NCI-H345 treated with DMSO at 0.1 percent for 48 hours (cell line): ENCODE data around the gene RBM26.

Experiments used
- DNase-seq: peaks from one replicate; lab custom pipeline; 2025; ENCODE audit not compliant: unreplicated experiment; lab: John Stamatoyannopoulos, UW

Gene RBM26

GRCh38 chr13:79405831-79406596, at the start of gene RBM26:
Gene RBM26, minus strand, starts transcription at chr13:79406255. Its CDS starts 481 bp downstream, at chr13:79405774.
- peak; percentile 86 for DNase-seq

DNA sequence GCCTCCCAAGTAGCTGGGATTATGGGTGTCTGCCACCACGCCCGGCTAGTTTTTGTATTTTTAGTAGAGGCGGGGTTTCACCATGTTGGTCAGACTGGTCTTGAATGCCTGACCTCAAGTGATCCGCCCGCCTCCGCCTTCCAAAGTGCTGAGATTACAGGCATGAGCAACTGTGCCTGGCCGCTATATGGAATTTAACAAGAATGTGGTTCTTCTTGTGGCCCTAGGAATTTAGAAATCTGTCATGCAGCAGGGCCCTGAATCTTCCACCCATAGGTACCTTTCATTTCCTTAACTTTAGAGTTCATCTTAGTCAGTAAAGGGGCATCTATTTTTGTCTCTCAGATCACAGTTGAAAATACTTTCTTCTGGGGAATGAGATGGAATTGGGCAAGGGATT, 49.3 kb upstream of the RBM26 start:
- DNase-seq: no peak

GRCh38 chr13:79452239-79452913, 46.3 kb upstream of the RBM26 start:
- no peak for DNase-seq

GRCh38 chr13:79451500-79451962, 45.5 kb upstream of the RBM26 start:
- DNase-seq: no peak

DNA sequence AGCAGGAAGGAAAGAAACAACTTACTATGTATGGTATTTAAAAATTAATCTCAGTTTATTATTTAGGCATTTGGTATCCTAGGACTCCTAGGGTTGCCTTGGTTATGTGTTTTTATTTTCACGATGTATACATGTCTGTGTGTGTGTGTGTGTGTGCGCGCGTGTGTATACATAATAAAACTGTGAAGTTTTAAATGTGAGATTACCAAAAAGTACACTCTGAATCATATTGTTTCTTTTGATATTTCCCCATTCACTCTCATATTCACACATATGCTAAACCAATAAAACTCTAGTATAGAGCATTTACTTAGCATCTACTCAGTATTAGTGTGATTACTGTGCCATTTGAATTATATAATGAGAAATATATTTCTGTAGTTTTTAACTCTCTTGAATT, 44.1 kb upstream of the RBM26 start:
- DNase-seq: no peak

DNA sequence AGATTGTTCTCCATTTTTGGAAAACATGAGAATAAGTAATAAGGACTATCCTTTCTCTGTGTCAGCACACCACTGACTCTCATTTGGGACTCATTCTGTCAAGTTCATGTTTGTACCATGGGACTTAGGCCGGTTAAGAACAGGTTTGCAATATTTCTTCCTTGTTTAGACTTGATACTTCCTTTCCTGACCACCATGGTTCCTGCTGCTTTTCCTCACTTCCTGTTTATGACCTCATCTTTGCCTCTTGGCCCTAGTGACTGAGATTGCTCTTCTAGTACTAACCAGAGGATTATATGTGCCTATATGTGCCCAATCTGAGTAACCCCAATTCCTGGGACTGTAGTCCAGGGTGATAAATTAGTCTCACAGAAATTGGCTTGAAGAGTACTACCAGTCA, 42.4 kb upstream of the RBM26 start:
- DNase-seq: no peak

- no peak for DNase-seq
Measured at GRCh38 chr13:79447741-79448140, 41.7 kb upstream of the RBM26 start.

- DNase-seq: no peak
Measured at GRCh38 chr13:79447141-79447540, 41.1 kb upstream of the RBM26 start.

DNA sequence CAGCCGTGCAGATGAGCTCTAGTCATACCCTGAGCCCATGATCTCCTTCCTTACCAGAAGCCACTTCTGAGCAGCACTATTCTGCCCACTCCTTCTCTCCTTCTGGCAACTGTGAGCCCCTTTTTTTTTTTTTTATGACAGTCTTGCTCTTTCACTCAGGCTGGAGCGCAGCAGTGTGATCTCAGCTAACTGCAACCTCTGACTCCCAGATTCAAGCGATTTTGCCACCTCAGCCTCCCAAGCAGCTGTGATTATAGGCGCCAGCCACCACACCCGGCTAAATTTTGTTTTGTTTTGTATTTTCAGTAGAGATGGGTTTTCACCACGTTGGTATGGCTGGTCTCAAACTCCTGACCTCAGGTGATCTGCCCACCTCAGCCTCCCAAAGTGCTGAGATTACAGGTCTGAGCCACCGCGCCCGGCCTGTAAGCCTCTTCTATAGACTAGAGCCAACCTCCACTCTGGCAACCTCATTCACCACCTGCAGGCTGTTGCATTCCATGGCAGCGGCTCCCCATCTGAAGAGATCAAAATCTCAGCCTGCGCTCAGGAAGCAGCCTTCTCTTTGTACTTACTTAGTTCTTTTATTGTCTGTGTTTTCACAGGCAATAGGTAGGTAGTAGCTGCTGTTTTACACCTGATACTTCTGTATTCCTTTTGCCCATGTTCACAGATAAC, 40.1 kb upstream of the RBM26 start:
- DNase-seq: no peak

- DNase-seq: no peak
Measured at GRCh38 chr13:79442706-79443105, 36.7 kb upstream of the RBM26 start.

DNA sequence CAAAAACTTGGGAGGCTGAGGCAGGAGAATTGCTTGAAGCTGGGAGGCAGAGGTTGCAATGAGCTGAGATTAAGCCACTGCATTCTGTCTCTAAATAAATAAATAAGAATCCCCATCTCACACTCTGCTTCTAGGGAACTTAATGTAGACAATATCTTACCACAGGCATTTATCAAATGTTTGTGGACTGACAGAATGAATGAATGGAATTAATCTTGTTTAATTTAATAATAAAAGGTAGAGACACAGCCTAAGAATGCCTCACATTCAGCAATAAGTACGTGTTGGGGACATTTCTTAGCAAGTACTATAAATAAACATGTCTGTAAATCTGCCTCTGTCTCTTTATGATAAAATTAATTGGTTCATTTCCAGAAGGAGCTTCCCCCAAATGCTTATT, 36.2 kb upstream of the RBM26 start:
- no peak for DNase-seq

- DNase-seq: no peak
Measured at GRCh38 chr13:79440958-79441528, 35.0 kb upstream of the RBM26 start.

- no peak for DNase-seq
Measured at GRCh38 chr13:79439275-79439674, 33.2 kb upstream of the RBM26 start.

- no peak for DNase-seq
Measured at GRCh38 chr13:79435561-79435990, 29.5 kb upstream of the RBM26 start.

DNA sequence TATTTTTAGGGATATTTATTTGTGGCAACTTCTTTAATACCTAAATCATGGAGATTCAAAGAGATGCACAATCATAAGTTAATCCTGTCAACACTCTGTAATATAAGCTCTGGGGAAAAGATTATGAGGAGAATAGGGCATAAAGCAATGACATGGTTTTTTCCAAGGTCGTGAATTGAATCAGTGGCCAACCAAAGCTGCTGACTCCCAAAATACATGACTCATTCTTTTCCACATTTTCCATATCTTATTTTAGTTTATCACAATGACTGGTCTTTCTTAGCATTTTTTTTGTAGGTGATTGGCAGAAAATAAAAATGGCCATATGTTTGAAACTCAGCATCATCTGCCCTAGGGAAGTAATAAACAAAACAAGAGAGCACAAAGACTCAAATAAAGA, 28.5 kb upstream of the RBM26 start:
- DNase-seq: no peak

GRCh38 chr13:79432992-79433391, 26.9 kb upstream of the RBM26 start:
- no peak for DNase-seq

GRCh38 chr13:79432086-79432485, 26.0 kb upstream of the RBM26 start:
- DNase-seq: no peak

GRCh38 chr13:79429309-79429708, 23.3 kb upstream of the RBM26 start:
- no peak for DNase-seq

DNA sequence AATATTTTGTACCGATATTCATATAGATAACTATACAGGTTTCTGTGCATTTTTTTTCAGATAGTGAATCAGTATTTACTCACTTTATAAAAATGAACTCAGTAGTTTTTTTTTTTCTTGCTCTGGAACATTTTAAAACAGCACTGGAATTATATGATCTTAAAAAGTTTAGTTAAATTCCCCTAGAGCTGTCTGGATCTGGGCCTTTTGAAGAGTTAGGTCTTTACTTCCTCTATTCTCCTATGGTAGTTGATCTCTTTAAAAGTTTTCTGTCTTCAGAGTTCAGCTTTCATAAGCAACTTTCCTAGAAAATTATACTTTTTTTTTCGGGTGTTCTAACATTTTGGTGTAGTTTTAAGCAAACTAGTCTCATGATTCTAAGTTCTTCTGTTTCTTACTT, 21.8 kb upstream of the RBM26 start:
- no peak for DNase-seq

DNA sequence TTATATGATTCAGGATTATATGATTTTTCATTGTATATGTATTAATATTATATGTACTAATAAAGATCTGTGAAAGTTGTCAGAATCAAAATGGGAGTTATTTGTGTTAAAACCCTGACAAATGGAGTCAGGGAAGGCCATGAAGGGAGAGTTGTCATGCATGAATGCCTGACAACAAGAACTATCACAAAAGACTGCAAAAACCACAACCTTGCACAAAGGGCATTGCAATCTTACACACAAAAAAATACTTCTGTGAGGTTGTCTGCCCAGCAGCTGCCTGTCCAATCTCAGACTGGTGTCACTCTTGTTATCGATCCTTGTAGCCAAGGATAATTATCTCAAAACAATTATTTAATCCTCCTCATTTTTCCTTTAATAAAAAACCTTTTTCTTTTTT, 21.2 kb upstream of the RBM26 start:
- no peak for DNase-seq

DNA sequence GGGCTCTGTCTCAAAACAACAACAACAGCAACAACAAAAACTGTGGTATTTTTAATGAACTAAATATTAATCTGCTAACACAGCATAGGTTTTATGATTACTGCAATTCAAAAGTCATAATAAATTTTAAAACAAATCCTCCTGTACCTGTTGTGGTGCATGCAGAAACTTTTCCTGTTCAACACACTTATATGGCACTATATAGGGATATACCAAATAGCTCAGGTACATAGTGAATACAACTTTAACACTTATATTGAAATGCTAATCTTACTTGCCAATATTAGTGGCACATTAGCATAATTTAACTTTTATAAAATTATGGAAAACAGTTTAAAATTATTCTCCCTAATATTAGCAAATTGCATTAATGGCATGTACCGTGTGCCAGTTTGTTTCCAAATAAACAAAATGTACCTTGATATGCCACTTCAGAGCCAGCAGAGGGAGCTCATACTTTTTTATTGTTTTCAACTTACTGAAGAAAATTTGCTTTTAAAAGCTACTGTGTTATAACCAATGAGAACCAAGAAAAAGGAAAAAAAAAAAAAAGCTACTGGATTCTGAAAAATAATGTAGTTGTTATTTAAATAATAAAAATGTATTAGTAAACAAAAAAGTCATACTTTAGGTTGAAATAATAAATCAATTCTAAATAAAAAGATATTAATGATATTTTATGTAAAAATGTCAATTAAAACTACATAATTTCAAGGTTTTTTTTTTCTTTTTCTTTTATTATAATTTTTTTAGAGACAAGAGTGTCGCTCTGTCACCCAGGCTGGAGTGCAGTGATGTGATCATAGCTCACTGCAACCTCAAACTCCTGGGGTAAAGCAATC, 18.0 kb upstream of the RBM26 start:
- peak; percentile 63 for DNase-seq
